BJ (cell line): ENCODE results near the gene STYXL2. TPM values are rescaled to one million over a fixed set of nuclear protein-coding genes. Genes with fewer than 3 reads are reported as not detected.

ENCODE experiments used
- CTCF ChIA-PET: fragments of 350-600 bp; formaldehyde crosslinking; extraction: SDS; loops from one replicate; lab custom pipeline; 2021; ENCODE audit warnings: antibody characterized with exemption, inconsistent platforms; lab: Yijun Ruan, JAX
- POLR2A ChIA-PET: fragments of 300-600 bp; sonication (Branson Sonifier 250); formaldehyde crosslinking; extraction: SDS; loops from one replicate; lab custom pipeline; 2021; ENCODE audit warnings: antibody characterized with exemption; lab: Charles Lee
- DNase-seq: peaks from one replicate; pipeline ENCODE4 v3.0.0-alpha.2; 2011; ENCODE audit warnings: low read depth
- H3K27me3 ChIP-seq: 2 replicates; pipeline ENCODE4 v1.6.0; 2011; ENCODE audit warnings: low read length; ENCODE audit not compliant: control insufficient read depth, insufficient read depth
- H3K36me3 ChIP-seq: 2 replicates; pipeline ENCODE4 v1.5.1; 2011; ENCODE audit warnings: low read length; ENCODE audit not compliant: control insufficient read depth, insufficient read depth
- H3K4me3 ChIP-seq: 2 replicates; pipeline ENCODE4 v1.5.1; 2011; ENCODE audit warnings: low read depth, mild to moderate bottlenecking, control low read depth, low read length
- polyA plus RNA-seq: library from polyadenylated mRNA; depleted of rRNA; stranded (reverse); fragments of >200 nt; gene quantifications from 2 replicates; pipeline ENCODE4 v1.2.3, GENCODE V29; 2011
- TF ChIP-seq, protein P1 (sequence below): IDR thresholded peaks from 2 replicates; pipeline ENCODE4 v1.5.1; 2011; ENCODE audit warnings: low read depth, mild to moderate bottlenecking, control low read depth, inconsistent platforms, low read length, moderate library complexity; ENCODE audit not compliant: insufficient read depth

STYXL2 gene
- polyA plus RNA-seq, 1 experiment: not detected

DNA sequence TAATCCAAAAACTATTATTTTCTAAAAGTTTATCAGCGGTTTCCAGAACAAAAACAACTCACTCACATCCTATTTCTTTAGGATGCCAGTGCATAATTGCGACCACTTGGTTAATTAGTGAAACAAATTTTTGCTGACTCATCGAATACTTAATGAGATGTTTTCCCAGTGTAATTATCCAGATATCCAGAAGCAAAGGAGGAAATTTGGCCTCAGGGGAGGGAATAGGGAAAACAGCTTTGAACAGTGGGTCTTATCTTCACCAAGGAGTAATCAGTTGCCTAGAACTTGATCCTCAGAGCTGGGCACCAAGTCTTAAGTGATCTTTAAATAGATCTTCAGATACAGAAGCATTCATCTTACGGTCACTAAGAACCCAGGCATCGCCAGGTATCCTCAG, 24.3 kb downstream of the STYXL2 start:
- CTCF ChIA-PET: interaction anchor here (1.5 kb wide), 1 partner anchor 9 kb away, joined by 3 read pairs; no protein-coding TSS in a partner anchor
- TF ChIP-seq, protein P1, sequence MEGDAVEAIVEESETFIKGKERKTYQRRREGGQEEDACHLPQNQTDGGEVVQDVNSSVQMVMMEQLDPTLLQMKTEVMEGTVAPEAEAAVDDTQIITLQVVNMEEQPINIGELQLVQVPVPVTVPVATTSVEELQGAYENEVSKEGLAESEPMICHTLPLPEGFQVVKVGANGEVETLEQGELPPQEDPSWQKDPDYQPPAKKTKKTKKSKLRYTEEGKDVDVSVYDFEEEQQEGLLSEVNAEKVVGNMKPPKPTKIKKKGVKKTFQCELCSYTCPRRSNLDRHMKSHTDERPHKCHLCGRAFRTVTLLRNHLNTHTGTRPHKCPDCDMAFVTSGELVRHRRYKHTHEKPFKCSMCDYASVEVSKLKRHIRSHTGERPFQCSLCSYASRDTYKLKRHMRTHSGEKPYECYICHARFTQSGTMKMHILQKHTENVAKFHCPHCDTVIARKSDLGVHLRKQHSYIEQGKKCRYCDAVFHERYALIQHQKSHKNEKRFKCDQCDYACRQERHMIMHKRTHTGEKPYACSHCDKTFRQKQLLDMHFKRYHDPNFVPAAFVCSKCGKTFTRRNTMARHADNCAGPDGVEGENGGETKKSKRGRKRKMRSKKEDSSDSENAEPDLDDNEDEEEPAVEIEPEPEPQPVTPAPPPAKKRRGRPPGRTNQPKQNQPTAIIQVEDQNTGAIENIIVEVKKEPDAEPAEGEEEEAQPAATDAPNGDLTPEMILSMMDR: no peak

GRCh38 chr1:167119696-167120095, 25.8 kb downstream of the STYXL2 start:
- no peak overlapping the region for H3K4me3 ChIP-seq
- no peaks in the 10 kb centered on the region; the same call in 1 of the 2 replicates for H3K27me3 ChIP-seq
- H3K36me3 ChIP-seq: no peaks in the 10 kb centered on the region
- no peak for DNase-seq
- CTCF ChIA-PET: no interaction called here
- POLR2A ChIA-PET: no interaction called here
- TF ChIP-seq, protein P1: no peak

More for the DNA sequence above, 24.3 kb downstream of the STYXL2 start:
- no peak overlapping the region for H3K4me3 ChIP-seq
- no peak for DNase-seq
- POLR2A ChIA-PET: no interaction called here
- no peaks in the 10 kb centered on the region; the same call in 1 of the 2 replicates for H3K27me3 ChIP-seq
- no peaks in the 10 kb centered on the region for H3K36me3 ChIP-seq

- CTCF ChIA-PET: no interaction called here
- H3K4me3 ChIP-seq: no peak overlapping the region
- H3K36me3 ChIP-seq: no peaks in the 10 kb centered on the region
- H3K27me3 ChIP-seq: no peaks in the 10 kb centered on the region; the same call in 1 of the 2 replicates
- POLR2A ChIA-PET: no interaction called here
- DNase-seq: no peak
- TF ChIP-seq, protein P1: no peak
Observed at GRCh38 chr1:167120899-167121298, 27.0 kb downstream of the STYXL2 start.

- TF ChIP-seq, protein P1: no peak
- Histone ChIP-seq H3K27me3 (no peaks in the 10 kb centered on the region; the same call in 1 of the 2 replicates), H3K4me3 (peak overlapping the region; percentile 9; the same call in 1 of the 2 replicates), H3K36me3 (no peaks in the 10 kb centered on the region)
- no peak for DNase-seq
- ChIA-PET POLR2A (no interaction called here), CTCF (interaction anchor here (1.3 kb wide), 1 partner anchor 56 kb away, joined by 5 read pairs; no protein-coding TSS in a partner anchor)
Observed at GRCh38 chr1:167121375-167122120, 27.7 kb downstream of the STYXL2 start.

DNA sequence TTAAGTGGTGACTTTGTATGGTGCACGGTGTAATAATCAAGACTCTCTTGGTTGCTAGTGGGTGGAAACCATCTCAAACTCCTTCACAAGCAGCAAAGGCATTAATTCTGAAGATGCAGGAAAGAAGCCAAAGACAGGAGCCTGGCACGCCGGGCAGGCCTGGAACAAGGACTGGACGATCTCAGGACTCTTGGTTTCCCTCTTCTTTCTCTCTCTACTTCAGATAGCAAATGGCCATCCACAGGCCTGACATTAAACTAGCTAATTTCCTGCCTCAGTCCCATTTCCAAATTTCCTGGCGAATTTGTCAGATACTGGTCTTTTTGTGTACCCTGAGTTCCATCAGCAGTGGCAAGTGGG, 28.2 kb downstream of the STYXL2 start:
- H3K36me3 ChIP-seq: no peaks in the 10 kb centered on the region
- POLR2A ChIA-PET: no interaction called here
- CTCF ChIA-PET: interaction anchor here (0.6 to 1.3 kb wide), 2 partner anchors 24 to 56 kb away, joined by 4 to 5 read pairs; no protein-coding TSS in a partner anchor
- no peak for DNase-seq
- TF ChIP-seq, protein P1: no peak
- H3K27me3 ChIP-seq: no peaks in the 10 kb centered on the region; the same call in 1 of the 2 replicates
- no peak overlapping the region for H3K4me3 ChIP-seq
